Testis (tissue), 3 donors: ENCODE results near the gene ZNF518B. TPM values are rescaled to one million over a fixed set of nuclear protein-coding genes. Genes with fewer than 3 reads are reported as not detected.

Experiments
- DNase-seq: peaks from one replicate; pipeline ENCODE4 v3.0.0-alpha.2; 2019
- H3K27ac ChIP-seq, 2 donors: fragments of 200-600 bp; sonication (generic); one replicate each; pipeline ENCODE4 v1.5.1; 2019
- H3K27me3 ChIP-seq: fragments of 200-600 bp; sonication (generic); one replicate; pipeline ENCODE4 v1.5.1; 2019
- H3K36me3 ChIP-seq: fragments of 200-600 bp; sonication (generic); one replicate; pipeline ENCODE4 v1.5.1; 2017; ENCODE audit warnings: low read depth; ENCODE audit errors: missing control alignments
- H3K4me1 ChIP-seq: fragments of 200-600 bp; sonication (generic); one replicate; pipeline ENCODE4 v1.5.1; 2019
- H3K4me3 ChIP-seq, 2 donors: fragments of 200-600 bp; sonication (generic); one replicate each; pipeline ENCODE4 v1.5.1; 2017 to 2019
- H3K9me3 ChIP-seq: fragments of 200-600 bp; sonication (generic); one replicate; pipeline ENCODE4 v1.5.1; 2017
- POLR2A ChIP-seq: fragments of 450-650 bp; IDR thresholded peaks from one replicate; pipeline ENCODE4 v1.6.1; 2017; ENCODE audit warnings: antibody characterized with exemption, mild to moderate bottlenecking, moderate library complexity
- WGBS, 2 donors: methylation state at CpG; one replicate each; pipeline ENCODE4 v1.1.5; 2018; 5-methylcytosine and 5-hydroxymethylcytosine counted together
- intact Hi-C: fragments of 100-400 bp; cut with DNase I; formaldehyde crosslinking; loops from one replicate; pipeline ENCODE4 v1.15.1; 2023; ENCODE audit warnings: low total_unique reads
- polyA plus RNA-seq: library from polyadenylated mRNA; stranded (reverse); fragments of 350-450 nt; fragmentation: Illumina TruSeq; extraction: RNeasy Lipid Tissue Mini Kit (QIAGEN cat#74804); gene quantifications from one replicate; pipeline ENCODE4 v1.2.3, GENCODE V29; 2014; ENCODE audit warnings: low read depth, low replicate concordance; ENCODE audit not compliant: insufficient read depth
- total RNA-seq, 2 donors: library from RNA; depleted of rRNA; stranded (reverse); fragments of >200 nt; gene quantifications; one replicate each; pipeline ENCODE4 v1.2.3, GENCODE V29; 2016
- TF ChIP-seq, protein P1 (sequence below), 3 experiments: fragments of 450-650 bp in 2 of 3; fragments of 200-600 bp in 1 of 3; sonication (generic) in 1 of 3; IDR thresholded peaks; one replicate each; pipeline ENCODE4 v1.5.1; 2016 to 2019; ENCODE audit warnings: antibody characterized with exemption in 3 of 3, mild to moderate bottlenecking in 2 of 3, moderate library complexity in 1 of 3

ZNF518B gene
- total and polyA plus RNA-seq, 3 donors from 2014 or later, result 20.9 to 47.1 (median 38.1) TPM

DNA sequence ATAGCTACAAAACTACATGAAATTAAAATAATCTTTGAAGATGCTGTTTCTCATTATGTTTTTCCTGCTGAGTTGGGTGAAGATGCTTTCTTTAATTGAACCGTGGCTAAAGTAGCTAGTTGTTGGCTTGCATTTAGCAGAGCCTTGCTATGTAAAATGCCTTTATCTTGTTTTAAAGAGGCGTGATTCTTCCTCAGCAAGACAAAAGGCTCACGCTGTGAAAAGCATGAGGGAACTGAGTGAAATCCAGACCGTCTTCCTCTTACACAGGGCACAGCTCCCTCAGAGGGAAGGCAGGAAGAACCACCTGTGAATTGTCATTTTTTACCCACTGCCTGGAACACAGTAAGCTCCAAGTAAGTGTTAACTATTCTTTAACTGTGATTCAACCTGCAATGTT lies 39.0 kb upstream of the ZNF518B start:
- peaks cover 6% of the 10 kb centered on the region for H3K4me1 ChIP-seq
- 33 to 58% methylated on average over 4 of the region's 4 CpGs for WGBS, 2 donors
- H3K27ac ChIP-seq, result no peak overlapping the region
- no peaks in the 10 kb centered on the region for H3K27me3 ChIP-seq
- intact Hi-C loops, result no loop called here
- TF ChIP-seq, protein P1, sequence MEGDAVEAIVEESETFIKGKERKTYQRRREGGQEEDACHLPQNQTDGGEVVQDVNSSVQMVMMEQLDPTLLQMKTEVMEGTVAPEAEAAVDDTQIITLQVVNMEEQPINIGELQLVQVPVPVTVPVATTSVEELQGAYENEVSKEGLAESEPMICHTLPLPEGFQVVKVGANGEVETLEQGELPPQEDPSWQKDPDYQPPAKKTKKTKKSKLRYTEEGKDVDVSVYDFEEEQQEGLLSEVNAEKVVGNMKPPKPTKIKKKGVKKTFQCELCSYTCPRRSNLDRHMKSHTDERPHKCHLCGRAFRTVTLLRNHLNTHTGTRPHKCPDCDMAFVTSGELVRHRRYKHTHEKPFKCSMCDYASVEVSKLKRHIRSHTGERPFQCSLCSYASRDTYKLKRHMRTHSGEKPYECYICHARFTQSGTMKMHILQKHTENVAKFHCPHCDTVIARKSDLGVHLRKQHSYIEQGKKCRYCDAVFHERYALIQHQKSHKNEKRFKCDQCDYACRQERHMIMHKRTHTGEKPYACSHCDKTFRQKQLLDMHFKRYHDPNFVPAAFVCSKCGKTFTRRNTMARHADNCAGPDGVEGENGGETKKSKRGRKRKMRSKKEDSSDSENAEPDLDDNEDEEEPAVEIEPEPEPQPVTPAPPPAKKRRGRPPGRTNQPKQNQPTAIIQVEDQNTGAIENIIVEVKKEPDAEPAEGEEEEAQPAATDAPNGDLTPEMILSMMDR (IDR thresholded peaks at IDR 0.05), result no peak
- no peak for TF ChIP-seq POLR2A
- DNase-seq, result no peak
- H3K4me3 ChIP-seq, result peak overlapping the region in 1 of 2 donors; percentile 0
- H3K9me3 ChIP-seq, result no peaks in the 10 kb centered on the region
- no peaks in the 10 kb centered on the region for H3K36me3 ChIP-seq

DNA sequence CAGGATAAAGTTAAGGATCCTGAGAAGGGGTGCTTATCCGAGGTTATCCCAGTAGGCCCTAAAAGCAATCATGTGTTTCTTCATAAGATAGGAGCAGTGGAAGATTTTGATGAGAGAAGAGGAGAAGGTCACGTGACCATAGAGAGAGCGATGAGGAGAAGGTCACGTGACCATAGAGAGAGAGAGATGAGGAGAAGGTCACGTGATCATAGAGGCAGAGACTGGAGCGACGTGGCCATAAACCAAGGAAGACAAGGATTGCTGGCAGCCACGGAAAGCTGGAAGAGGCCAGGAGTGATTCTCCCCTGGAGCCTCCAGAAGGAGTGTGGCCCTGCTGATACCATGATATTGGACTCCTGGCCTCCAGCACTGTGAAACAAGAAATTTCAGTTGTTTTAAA lies 38.4 kb upstream of the ZNF518B start:
- H3K27me3 ChIP-seq, result no peaks in the 10 kb centered on the region
- peak overlapping the region in 1 of 2 donors; percentile 0 for H3K4me3 ChIP-seq
- TF ChIP-seq, protein P1 (IDR thresholded peaks at IDR 0.05), result no peak
- TF ChIP-seq POLR2A, result no peak
- peaks cover 6% of the 10 kb centered on the region for H3K4me1 ChIP-seq
- 64 to 65% methylated on average over 8 of the region's 8 CpGs for WGBS, 2 donors
- peak; percentile 25 for DNase-seq
- intact Hi-C loops, result no loop called here
- no peaks in the 10 kb centered on the region for H3K9me3 ChIP-seq
- no peaks in the 10 kb centered on the region for H3K36me3 ChIP-seq
- no peak overlapping the region for H3K27ac ChIP-seq

DNA sequence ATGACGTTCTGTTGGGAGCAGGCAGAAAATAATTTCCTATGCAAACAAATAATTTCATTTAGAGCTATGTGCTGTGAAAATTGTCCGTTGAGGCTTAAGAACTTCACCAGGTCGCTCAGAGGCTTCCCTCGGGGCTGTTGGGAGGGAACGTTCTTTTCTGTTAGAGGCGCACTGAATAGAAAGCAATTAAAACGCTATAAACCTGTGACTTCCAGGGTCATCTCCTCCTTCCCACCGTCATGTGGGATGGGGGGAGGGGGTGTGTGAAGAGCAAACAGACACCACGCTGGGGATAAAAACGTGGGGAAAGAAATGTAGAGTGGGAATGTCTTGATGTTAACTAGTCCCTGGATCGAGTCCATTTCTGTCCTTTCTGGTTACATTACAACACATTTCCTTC lies 35.2 kb upstream of the ZNF518B start:
- peak; percentile 65 for DNase-seq
- Histone ChIP-seq H3K27ac (peak overlapping the region in 1 of 2 donors; percentile 78), H3K27me3 (no peaks in the 10 kb centered on the region), H3K9me3 (no peaks in the 10 kb centered on the region), H3K36me3 (no peaks in the 10 kb centered on the region), H3K4me1 (peaks cover 6% of the 10 kb centered on the region), H3K4me3 (no peak overlapping the region)
- TF ChIP-seq, protein P1 (IDR thresholded peaks at IDR 0.05), result no peak
- TF ChIP-seq POLR2A, result no peak
- intact Hi-C loops, result no loop called here
- WGBS, 2 donors, result 36 to 40% methylated on average over 11 of the region's 11 CpGs

DNA sequence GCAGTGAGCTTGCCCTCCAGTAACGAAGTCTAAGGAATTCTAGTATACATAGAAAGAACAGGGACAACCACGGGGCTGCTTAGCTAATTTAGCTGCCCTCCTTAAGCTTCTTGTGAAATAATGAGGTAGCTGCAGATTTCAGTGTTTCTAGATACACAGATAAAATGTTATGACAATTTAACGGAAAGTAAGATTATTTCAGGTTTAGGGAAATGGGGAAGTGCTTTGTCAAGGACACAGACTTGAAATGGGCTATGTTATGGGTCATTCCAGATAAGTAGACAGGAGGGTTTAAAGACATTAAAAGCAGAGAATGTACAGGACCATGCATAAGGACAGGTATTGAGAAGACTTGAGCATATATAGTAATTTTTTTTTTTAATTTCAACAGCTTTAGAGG lies 34.2 kb upstream of the ZNF518B start:
- H3K9me3 ChIP-seq, result no peaks in the 10 kb centered on the region
- H3K27ac ChIP-seq, result no peak overlapping the region
- intact Hi-C loops, result no loop called here
- 74 to 75% methylated on average over 3 of the region's 3 CpGs for WGBS, 2 donors
- H3K27me3 ChIP-seq, result no peaks in the 10 kb centered on the region
- H3K4me1 ChIP-seq, result peaks cover 6% of the 10 kb centered on the region
- H3K4me3 ChIP-seq, result no peak overlapping the region
- H3K36me3 ChIP-seq, result no peaks in the 10 kb centered on the region
- no peak for DNase-seq
- TF ChIP-seq, protein P1 (IDR thresholded peaks at IDR 0.05), result no peak
- TF ChIP-seq POLR2A, result no peak

DNA sequence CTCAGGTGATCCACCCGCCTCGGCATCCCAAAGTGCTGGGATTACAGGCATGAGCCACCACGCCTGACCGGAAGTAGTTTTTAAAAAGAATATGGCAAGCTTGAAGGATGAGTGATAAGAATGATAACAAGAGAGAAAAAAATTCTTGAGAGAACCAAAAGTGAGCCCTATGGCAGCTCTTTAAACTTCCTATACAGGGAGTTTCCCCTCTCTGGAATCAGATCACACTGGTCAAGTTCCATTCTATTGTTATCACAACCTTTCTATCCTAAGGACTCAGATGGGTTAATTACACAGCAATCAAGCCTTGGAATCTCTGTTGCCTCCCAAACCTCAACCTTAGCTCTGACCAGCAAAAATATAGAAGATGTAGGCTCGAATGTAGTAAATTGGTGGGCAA lies 33.8 kb upstream of the ZNF518B start:
- H3K36me3 ChIP-seq, result no peaks in the 10 kb centered on the region
- H3K27ac ChIP-seq, result no peak overlapping the region
- intact Hi-C loops, result no loop called here
- no peaks in the 10 kb centered on the region for H3K27me3 ChIP-seq
- H3K4me1 ChIP-seq, result peaks cover 3% of the 10 kb centered on the region
- 92 to 96% methylated on average over 5 of the region's 5 CpGs for WGBS, 2 donors
- H3K4me3 ChIP-seq, result no peak overlapping the region
- H3K9me3 ChIP-seq, result no peaks in the 10 kb centered on the region
- no peak for DNase-seq
- no peak for TF ChIP-seq POLR2A
- TF ChIP-seq, protein P1 (IDR thresholded peaks at IDR 0.05), result no peak
